A673 (cell line): ENCODE measurements around the gene DUOXA1.

Experiments used
- CTCF ChIP-seq: fragments of 300-800, 200-600 bp; sonication (generic); conservative IDR thresholded peaks from 2 replicates; pipeline ENCODE4 v1.5.1; 2017; ENCODE audit warnings: low read depth, mild to moderate bottlenecking, antibody characterized with exemption, low read length, moderate library complexity, mixed read lengths
- EZH2 ChIP-seq: fragments of 200-600 bp; sonication (generic); IDR thresholded peaks from 2 replicates; pipeline ENCODE4 v1.6.1; 2017; ENCODE audit warnings: borderline replicate concordance, low read depth, mild to moderate bottlenecking, mixed read lengths, antibody characterized with exemption, low read length; ENCODE audit not compliant: poor library complexity, severe bottlenecking

- TF ChIP-seq CTCF (no peak), EZH2 (no peak)
Measured at GRCh38 chr15:45174069-45174468, 44.4 kb upstream of the DUOXA1 start.
